Lower lobe of right lung (tissue), 2 donors: ENCODE data around the gene RIF1. TPM values are rescaled to one million over a fixed set of nuclear protein-coding genes. Genes with fewer than 3 reads are reported as not detected.

Experiments used
- ATAC-seq, 2 donors: fragments of 200-7000 bp; cut with Tn5 transposase; one replicate each; pipeline ENCODE4 v1.9.1; 2020 to 2022; ENCODE audit warnings: mild to moderate bottlenecking in 2 of 2, moderate library complexity in 2 of 2
- DNase-seq: peaks from one replicate; pipeline ENCODE4 v3.0.0-alpha.2; 2020
- H3K27ac ChIP-seq: fragments of 200-600 bp; one replicate; pipeline ENCODE4 v1.8.0; 2022
- H3K27me3 ChIP-seq: fragments of 200-600 bp; one replicate; pipeline ENCODE4 v1.8.0; 2022; ENCODE audit warnings: low read depth
- H3K36me3 ChIP-seq: fragments of 200-600 bp; one replicate; pipeline ENCODE4 v1.8.0; 2022; ENCODE audit warnings: mild to moderate bottlenecking
- H3K4me1 ChIP-seq: fragments of 200-600 bp; one replicate; pipeline ENCODE4 v1.8.0; 2022
- H3K4me3 ChIP-seq: fragments of 200-600 bp; one replicate; pipeline ENCODE4 v1.8.0; 2022; ENCODE audit warnings: mild to moderate bottlenecking
- H3K9me3 ChIP-seq: fragments of 200-600 bp; one replicate; pipeline ENCODE4 v1.8.0; 2022
- intact Hi-C: fragments of 100-400 bp; cut with DNase I; formaldehyde crosslinking; loops from one replicate; pipeline ENCODE4 v1.11.0; 2022
- total RNA-seq: library from RNA; stranded (reverse); fragmentation: NEBNext Ultra II Directional; extraction: Animal tissue kit (Norgen Biotek cat#: 25700); gene quantifications from one replicate; pipeline ENCODE4 v1.2.1, GENCODE V29; 2021
- TF ChIP-seq, protein P1 (sequence below): fragments of 200-600 bp; IDR thresholded peaks from one replicate; pipeline ENCODE4 v1.8.0; 2022; ENCODE audit warnings: antibody characterized with exemption, mild to moderate bottlenecking
- donor health status: DM: no; HTN: yes; CAD: no; lungs with severe emphysema.

Gene RIF1
- total RNA-seq, 1 donor from 2014 or later = 39.2 TPM

DNA sequence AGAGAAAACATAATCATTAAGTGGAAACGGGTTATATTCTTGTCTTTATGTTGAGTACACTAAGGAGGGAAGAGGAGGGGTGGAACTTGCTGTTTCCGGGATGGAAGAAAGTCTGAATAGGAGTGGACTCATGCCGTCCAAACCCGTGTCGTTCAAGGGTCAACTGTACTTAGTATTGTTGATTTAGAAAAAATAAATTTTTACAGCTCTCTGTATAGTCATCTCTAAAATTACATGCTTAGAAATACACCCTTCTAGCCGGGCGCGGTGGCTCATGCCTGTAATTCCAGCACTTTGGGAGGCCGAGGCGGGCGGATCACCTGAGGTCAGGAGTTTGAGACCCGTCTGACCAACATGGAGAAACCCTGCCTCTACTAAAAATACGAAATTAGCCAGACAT is 29.4 kb downstream of the RIF1 start:
- H3K36me3 ChIP-seq = peaks cover 95% of the 10 kb centered on the region
- DNase-seq (no peak), ATAC-seq (no peak)
- TF ChIP-seq, protein P1, sequence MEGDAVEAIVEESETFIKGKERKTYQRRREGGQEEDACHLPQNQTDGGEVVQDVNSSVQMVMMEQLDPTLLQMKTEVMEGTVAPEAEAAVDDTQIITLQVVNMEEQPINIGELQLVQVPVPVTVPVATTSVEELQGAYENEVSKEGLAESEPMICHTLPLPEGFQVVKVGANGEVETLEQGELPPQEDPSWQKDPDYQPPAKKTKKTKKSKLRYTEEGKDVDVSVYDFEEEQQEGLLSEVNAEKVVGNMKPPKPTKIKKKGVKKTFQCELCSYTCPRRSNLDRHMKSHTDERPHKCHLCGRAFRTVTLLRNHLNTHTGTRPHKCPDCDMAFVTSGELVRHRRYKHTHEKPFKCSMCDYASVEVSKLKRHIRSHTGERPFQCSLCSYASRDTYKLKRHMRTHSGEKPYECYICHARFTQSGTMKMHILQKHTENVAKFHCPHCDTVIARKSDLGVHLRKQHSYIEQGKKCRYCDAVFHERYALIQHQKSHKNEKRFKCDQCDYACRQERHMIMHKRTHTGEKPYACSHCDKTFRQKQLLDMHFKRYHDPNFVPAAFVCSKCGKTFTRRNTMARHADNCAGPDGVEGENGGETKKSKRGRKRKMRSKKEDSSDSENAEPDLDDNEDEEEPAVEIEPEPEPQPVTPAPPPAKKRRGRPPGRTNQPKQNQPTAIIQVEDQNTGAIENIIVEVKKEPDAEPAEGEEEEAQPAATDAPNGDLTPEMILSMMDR = no peak
- H3K4me3 ChIP-seq = no peak overlapping the region
- no peaks in the 10 kb centered on the region for H3K27me3 ChIP-seq
- intact Hi-C loops = no loop called here
- no peak overlapping the region for H3K27ac ChIP-seq
- H3K4me1 ChIP-seq = no peaks in the 10 kb centered on the region
- no peaks in the 10 kb centered on the region for H3K9me3 ChIP-seq

DNA sequence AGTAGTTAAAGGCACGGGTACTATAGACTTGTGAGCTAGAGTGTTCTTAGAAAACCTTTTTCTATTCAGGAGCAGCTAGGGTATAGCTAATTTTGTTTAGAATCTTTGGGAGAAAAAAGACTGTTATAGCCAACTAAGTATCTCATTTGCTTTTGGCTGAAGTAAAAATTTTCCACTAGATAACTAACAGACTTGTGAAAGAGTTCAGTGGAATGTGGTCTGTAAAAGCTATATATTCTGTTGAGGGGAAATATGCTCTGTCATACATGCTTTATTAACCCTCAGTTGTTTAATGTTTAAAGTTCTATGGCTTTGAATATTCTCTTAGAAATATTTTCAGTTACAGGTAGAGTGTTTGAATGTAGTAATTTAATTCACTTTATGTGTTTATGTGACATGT is 49.7 kb downstream of the RIF1 start:
- ATAC-seq (no peak), DNase-seq (no peak)
- Histone ChIP-seq H3K4me3 (no peak overlapping the region), H3K27me3 (no peaks in the 10 kb centered on the region), H3K27ac (no peak overlapping the region), H3K36me3 (peaks cover 100% of the 10 kb centered on the region), H3K9me3 (no peaks in the 10 kb centered on the region), H3K4me1 (no peaks in the 10 kb centered on the region)
- TF ChIP-seq, protein P1 = no peak
- intact Hi-C loops = no loop called here

DNA sequence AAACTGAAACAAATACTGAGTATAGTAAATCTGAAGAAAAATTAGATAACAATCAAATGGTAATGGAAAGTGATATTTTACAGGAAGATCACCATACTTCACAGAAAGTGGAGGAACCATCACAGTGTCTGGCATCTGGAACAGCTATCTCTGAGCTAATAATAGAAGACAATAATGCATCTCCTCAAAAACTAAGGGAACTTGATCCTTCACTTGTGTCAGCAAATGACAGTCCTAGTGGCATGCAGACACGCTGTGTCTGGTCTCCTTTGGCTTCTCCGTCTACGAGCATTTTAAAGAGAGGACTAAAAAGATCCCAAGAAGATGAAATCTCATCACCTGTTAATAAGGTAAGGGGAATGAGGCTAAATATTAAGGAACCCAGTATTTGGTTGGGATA is 56.1 kb downstream of the RIF1 start:
- peaks cover 95% of the 10 kb centered on the region for H3K36me3 ChIP-seq
- H3K4me3 ChIP-seq = no peak overlapping the region
- H3K27ac ChIP-seq = no peak overlapping the region
- intact Hi-C loops = no loop called here
- DNase-seq = no peak
- H3K4me1 ChIP-seq = no peaks in the 10 kb centered on the region
- TF ChIP-seq, protein P1 = no peak
- no peaks in the 10 kb centered on the region for H3K9me3 ChIP-seq
- no peaks in the 10 kb centered on the region for H3K27me3 ChIP-seq
- ATAC-seq = no peak

DNA sequence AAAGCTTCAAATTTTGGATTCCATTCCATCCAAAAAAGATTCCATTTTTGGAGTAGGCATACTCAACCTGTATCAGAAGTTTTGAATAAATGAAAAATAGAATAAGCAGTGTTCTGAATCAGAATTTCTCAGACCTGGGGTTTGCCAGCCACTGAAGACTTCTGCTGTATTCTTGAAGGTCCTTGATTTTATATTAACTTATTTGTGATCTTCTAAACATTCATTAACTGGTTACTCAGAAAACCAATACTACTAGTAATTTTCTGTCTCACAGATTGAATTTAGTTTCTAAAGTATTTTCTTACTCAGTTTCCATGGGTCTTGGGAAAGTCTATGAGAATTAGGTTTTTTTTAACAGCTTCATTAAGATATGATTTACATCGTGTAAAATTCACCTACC is 60.9 kb downstream of the RIF1 start:
- Histone ChIP-seq H3K4me3 (no peak overlapping the region), H3K36me3 (peaks cover 81% of the 10 kb centered on the region), H3K27me3 (no peaks in the 10 kb centered on the region), H3K27ac (no peak overlapping the region), H3K9me3 (no peaks in the 10 kb centered on the region), H3K4me1 (no peaks in the 10 kb centered on the region)
- ATAC-seq (no peak), DNase-seq (no peak)
- TF ChIP-seq, protein P1 = no peak
- intact Hi-C loops = no loop called here

DNA sequence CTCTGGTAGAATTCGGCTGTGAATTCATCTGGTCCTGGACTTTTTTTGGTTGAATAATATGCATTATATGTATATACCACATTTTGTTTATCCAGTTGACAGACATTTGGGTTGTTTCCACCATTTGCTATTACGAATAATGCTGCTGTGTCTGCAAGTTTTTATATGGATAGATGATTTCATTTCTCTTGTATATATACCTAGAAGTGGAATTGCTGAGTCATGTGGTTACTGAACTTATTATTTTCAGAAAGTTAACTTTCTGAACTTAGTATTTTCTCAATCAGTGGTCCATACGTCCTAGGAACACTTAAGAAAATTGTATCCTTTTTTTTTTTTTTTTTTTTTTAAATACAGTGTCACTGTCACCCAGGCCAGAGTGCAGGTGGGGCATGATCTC is 63.3 kb downstream of the RIF1 start:
- peaks cover 63% of the 10 kb centered on the region for H3K36me3 ChIP-seq
- TF ChIP-seq, protein P1 = no peak
- intact Hi-C loops = no loop called here

DNA sequence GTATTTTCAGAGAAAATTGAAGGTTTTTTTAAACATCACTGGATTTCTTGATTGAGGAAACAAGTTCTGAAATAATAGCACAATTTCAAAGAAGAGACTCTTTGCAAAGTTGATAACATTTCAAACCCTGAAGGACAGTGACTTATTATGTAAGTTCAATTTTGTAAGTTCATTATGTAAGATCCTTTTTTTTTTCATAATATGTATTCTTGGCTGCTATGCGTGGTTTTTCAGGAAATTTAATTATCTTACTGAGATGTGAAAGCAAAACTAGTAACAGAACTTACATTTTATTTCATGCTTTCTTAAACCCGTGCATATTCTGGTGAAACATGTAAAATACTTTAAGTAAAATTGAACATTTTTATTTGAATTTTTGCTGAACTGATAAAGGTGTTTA is 65.4 kb downstream of the RIF1 start:
- no peaks in the 10 kb centered on the region for H3K4me1 ChIP-seq
- intact Hi-C loops = no loop called here
- H3K9me3 ChIP-seq = no peaks in the 10 kb centered on the region
- ATAC-seq (no peak), DNase-seq (no peak)
- H3K27ac ChIP-seq = no peak overlapping the region
- H3K27me3 ChIP-seq = no peaks in the 10 kb centered on the region
- H3K36me3 ChIP-seq = peaks cover 42% of the 10 kb centered on the region
- TF ChIP-seq, protein P1 = no peak
- no peak overlapping the region for H3K4me3 ChIP-seq

More for the DNA sequence above, 63.3 kb downstream of the RIF1 start:
- Histone ChIP-seq H3K27ac (no peak overlapping the region), H3K27me3 (no peaks in the 10 kb centered on the region), H3K4me3 (no peak overlapping the region), H3K4me1 (no peaks in the 10 kb centered on the region), H3K9me3 (no peaks in the 10 kb centered on the region)
- ATAC-seq (no peak), DNase-seq (no peak)
